ENCODE measurements around the gene RBM33.
A peak's percentile ranks its signal among the peaks of the same experiment; 100 is the strongest.

The RBM33 gene

DNA sequence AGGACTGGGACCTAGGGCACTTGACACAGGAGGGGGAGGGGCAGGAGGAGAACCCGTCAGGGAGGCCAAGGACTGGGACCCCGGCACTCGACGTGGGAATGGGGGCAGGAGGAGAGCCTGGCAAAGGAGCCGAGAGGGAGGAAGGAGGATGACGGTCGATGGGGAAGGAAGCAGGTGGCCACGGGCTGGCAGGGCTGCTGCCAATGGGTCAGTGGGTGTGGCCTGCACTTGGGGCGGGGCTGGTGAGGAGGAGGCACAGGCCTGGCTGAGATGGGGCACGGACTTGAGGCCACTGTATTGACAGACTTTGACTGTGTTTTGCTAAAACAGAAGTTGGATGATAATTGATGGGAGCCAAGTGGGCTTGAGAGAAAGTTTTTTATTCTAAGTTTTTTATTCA lies 68.9 kb downstream of the RBM33 start:
- Histone ChIP-seq H3K27ac (ENCODE audit: low read depth in 2 of 2, low read length in 2 of 2) (no peak overlapping the region), H3K27me3 (ENCODE audit: control insufficient read depth in 2 of 2, insufficient read depth in 2 of 2, low read length in 2 of 2) (no peaks in the 10 kb centered on the region), H3K4me1 (ENCODE audit: control insufficient read depth in 2 of 2, insufficient read depth in 2 of 2, low read length in 2 of 2) (no peaks in the 10 kb centered on the region), H3K36me3 (ENCODE audit: control insufficient read depth in 2 of 2, insufficient read depth in 2 of 2, low read length in 2 of 2) (peaks cover 51 to 52% of the 10 kb centered on the region in 2 donors), H3K4me3 (ENCODE audit: low read length in 2 of 2) (no peak overlapping the region), H3K9ac (ENCODE audit: low read depth in 1 of 2, low read length in 2 of 2) (no peak overlapping the region), H3K9me3 (ENCODE audit: control insufficient read depth in 2 of 2, low read length in 2 of 2) (no peaks in the 10 kb centered on the region)

- no peak overlapping the region for H3K4me3 ChIP-seq (ENCODE audit: low read length in 2 of 2)
- no peak overlapping the region for H3K9ac ChIP-seq (ENCODE audit: low read depth in 1 of 2, low read length in 2 of 2)
- no peaks in the 10 kb centered on the region for H3K4me1 ChIP-seq (ENCODE audit: control insufficient read depth in 2 of 2, insufficient read depth in 2 of 2, low read length in 2 of 2)
- H3K9me3 ChIP-seq (ENCODE audit: control insufficient read depth in 2 of 2, low read length in 2 of 2): no peaks in the 10 kb centered on the region
- no peaks in the 10 kb centered on the region for H3K27me3 ChIP-seq (ENCODE audit: control insufficient read depth in 2 of 2, insufficient read depth in 2 of 2, low read length in 2 of 2)
- H3K27ac ChIP-seq (ENCODE audit: low read depth in 2 of 2, low read length in 2 of 2): no peak overlapping the region
- peaks cover 44 to 51% of the 10 kb centered on the region in 2 donors for H3K36me3 ChIP-seq (ENCODE audit: control insufficient read depth in 2 of 2, insufficient read depth in 2 of 2, low read length in 2 of 2)
These were observed 70.2 kb downstream of the RBM33 start for GRCh38 chr7:155714702-155715101.

- H3K4me3 ChIP-seq (ENCODE audit: low read length in 2 of 2): no peak overlapping the region
- H3K9me3 ChIP-seq (ENCODE audit: control insufficient read depth in 2 of 2, low read length in 2 of 2): no peaks in the 10 kb centered on the region
- H3K4me1 ChIP-seq (ENCODE audit: control insufficient read depth in 2 of 2, insufficient read depth in 2 of 2, low read length in 2 of 2): no peaks in the 10 kb centered on the region
- H3K27me3 ChIP-seq (ENCODE audit: control insufficient read depth in 2 of 2, insufficient read depth in 2 of 2, low read length in 2 of 2): no peaks in the 10 kb centered on the region
- H3K27ac ChIP-seq (ENCODE audit: low read depth in 2 of 2, low read length in 2 of 2): no peak overlapping the region
- peaks cover 40 to 57% of the 10 kb centered on the region in 2 donors for H3K36me3 ChIP-seq (ENCODE audit: control insufficient read depth in 2 of 2, insufficient read depth in 2 of 2, low read length in 2 of 2)
- no peak overlapping the region for H3K9ac ChIP-seq (ENCODE audit: low read depth in 1 of 2, low read length in 2 of 2)
These were observed 70.8 kb downstream of the RBM33 start for GRCh38 chr7:155715111-155715805.

- H3K36me3 ChIP-seq (ENCODE audit: control insufficient read depth in 2 of 2, insufficient read depth in 2 of 2, low read length in 2 of 2): peaks cover 31 to 38% of the 10 kb centered on the region in 2 donors
- no peaks in the 10 kb centered on the region for H3K4me1 ChIP-seq (ENCODE audit: control insufficient read depth in 2 of 2, insufficient read depth in 2 of 2, low read length in 2 of 2)
- no peak overlapping the region for H3K4me3 ChIP-seq (ENCODE audit: low read length in 2 of 2)
- H3K27ac ChIP-seq (ENCODE audit: low read depth in 2 of 2, low read length in 2 of 2): no peak overlapping the region
- H3K9me3 ChIP-seq (ENCODE audit: control insufficient read depth in 2 of 2, low read length in 2 of 2): no peaks in the 10 kb centered on the region
- no peaks in the 10 kb centered on the region for H3K27me3 ChIP-seq (ENCODE audit: control insufficient read depth in 2 of 2, insufficient read depth in 2 of 2, low read length in 2 of 2)
- no peak overlapping the region for H3K9ac ChIP-seq (ENCODE audit: low read depth in 1 of 2, low read length in 2 of 2)
These were observed 72.7 kb downstream of the RBM33 start for GRCh38 chr7:155717010-155717744.

- H3K9me3 ChIP-seq (ENCODE audit: control insufficient read depth in 2 of 2, low read length in 2 of 2): no peaks in the 10 kb centered on the region
- H3K27ac ChIP-seq (ENCODE audit: low read depth in 2 of 2, low read length in 2 of 2): no peak overlapping the region
These were observed 76.6 kb downstream of the RBM33 start for GRCh38 chr7:155721056-155721455.

GRCh38 chr7:155722118-155722517 lies 77.7 kb downstream of the RBM33 start:
- Histone ChIP-seq H3K27ac (ENCODE audit: low read depth in 2 of 2, low read length in 2 of 2) (peak overlapping the region in 1 of 2 donors; percentile 49), H3K27me3 (ENCODE audit: control insufficient read depth in 2 of 2, insufficient read depth in 2 of 2, low read length in 2 of 2) (no peaks in the 10 kb centered on the region), H3K4me3 (ENCODE audit: low read length in 2 of 2) (no peak overlapping the region), H3K36me3 (ENCODE audit: control insufficient read depth in 2 of 2, insufficient read depth in 2 of 2, low read length in 2 of 2) (peaks cover 19% of the 10 kb centered on the region in 2 donors), H3K4me1 (ENCODE audit: control insufficient read depth in 2 of 2, insufficient read depth in 2 of 2, low read length in 2 of 2) (no peaks in the 10 kb centered on the region), H3K9me3 (ENCODE audit: control insufficient read depth in 2 of 2, low read length in 2 of 2) (no peaks in the 10 kb centered on the region), H3K9ac (ENCODE audit: low read depth in 1 of 2, low read length in 2 of 2) (no peak overlapping the region)

More at GRCh38 chr7:155721056-155721455, 76.6 kb downstream of the RBM33 start:
- H3K9ac ChIP-seq (ENCODE audit: low read depth in 1 of 2, low read length in 2 of 2): no peak overlapping the region
- H3K4me3 ChIP-seq (ENCODE audit: low read length in 2 of 2): no peak overlapping the region
- H3K27me3 ChIP-seq (ENCODE audit: control insufficient read depth in 2 of 2, insufficient read depth in 2 of 2, low read length in 2 of 2): no peaks in the 10 kb centered on the region
- H3K4me1 ChIP-seq (ENCODE audit: control insufficient read depth in 2 of 2, insufficient read depth in 2 of 2, low read length in 2 of 2): no peaks in the 10 kb centered on the region
- peaks cover 18 to 21% of the 10 kb centered on the region in 2 donors for H3K36me3 ChIP-seq (ENCODE audit: control insufficient read depth in 2 of 2, insufficient read depth in 2 of 2, low read length in 2 of 2)

DNA sequence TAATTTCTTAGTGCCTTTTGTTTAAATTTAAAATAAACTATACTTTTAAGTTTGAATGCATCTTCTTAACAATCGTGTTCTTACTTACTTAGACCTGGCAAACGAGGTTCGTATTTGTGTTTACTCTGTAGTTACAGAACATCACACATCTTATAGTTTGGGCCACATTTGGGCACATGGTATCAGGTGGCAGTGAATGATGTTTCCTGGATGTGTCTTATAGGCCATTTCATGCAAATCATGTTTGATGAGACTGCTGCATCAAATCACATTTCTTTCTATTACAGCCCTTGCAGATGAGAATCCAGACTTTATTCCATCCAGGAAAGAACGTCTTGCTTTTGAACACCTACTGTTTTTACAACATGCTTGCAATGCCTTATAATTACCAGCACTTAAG lies 78.5 kb downstream of the RBM33 start:
- no peak overlapping the region for H3K27ac ChIP-seq (ENCODE audit: low read depth in 2 of 2, low read length in 2 of 2)
- H3K4me1 ChIP-seq (ENCODE audit: control insufficient read depth in 2 of 2, insufficient read depth in 2 of 2, low read length in 2 of 2): no peaks in the 10 kb centered on the region
- H3K36me3 ChIP-seq (ENCODE audit: control insufficient read depth in 2 of 2, insufficient read depth in 2 of 2, low read length in 2 of 2): peaks cover 18 to 24% of the 10 kb centered on the region in 2 donors

GRCh38 chr7:155724327-155725005 lies 80.0 kb downstream of the RBM33 start:
- H3K9ac ChIP-seq (ENCODE audit: low read depth in 1 of 2, low read length in 2 of 2): no peak overlapping the region
- peaks cover 21 to 27% of the 10 kb centered on the region in 2 donors for H3K36me3 ChIP-seq (ENCODE audit: control insufficient read depth in 2 of 2, insufficient read depth in 2 of 2, low read length in 2 of 2)
- H3K4me3 ChIP-seq (ENCODE audit: low read length in 2 of 2): no peak overlapping the region
- no peaks in the 10 kb centered on the region for H3K9me3 ChIP-seq (ENCODE audit: control insufficient read depth in 2 of 2, low read length in 2 of 2)
- peaks cover 0 to 5% of the 10 kb centered on the region in 2 donors for H3K4me1 ChIP-seq (ENCODE audit: control insufficient read depth in 2 of 2, insufficient read depth in 2 of 2, low read length in 2 of 2)
- H3K27ac ChIP-seq (ENCODE audit: low read depth in 2 of 2, low read length in 2 of 2): no peak overlapping the region
- H3K27me3 ChIP-seq (ENCODE audit: control insufficient read depth in 2 of 2, insufficient read depth in 2 of 2, low read length in 2 of 2): no peaks in the 10 kb centered on the region

More for the DNA sequence above, 78.5 kb downstream of the RBM33 start:
- no peak overlapping the region for H3K9ac ChIP-seq (ENCODE audit: low read depth in 1 of 2, low read length in 2 of 2)
- H3K27me3 ChIP-seq (ENCODE audit: control insufficient read depth in 2 of 2, insufficient read depth in 2 of 2, low read length in 2 of 2): no peaks in the 10 kb centered on the region
- H3K9me3 ChIP-seq (ENCODE audit: control insufficient read depth in 2 of 2, low read length in 2 of 2): no peaks in the 10 kb centered on the region
- H3K4me3 ChIP-seq (ENCODE audit: low read length in 2 of 2): no peak overlapping the region

- H3K4me3 ChIP-seq (ENCODE audit: low read length in 2 of 2): no peak overlapping the region
- H3K27me3 ChIP-seq (ENCODE audit: control insufficient read depth in 2 of 2, insufficient read depth in 2 of 2, low read length in 2 of 2): no peaks in the 10 kb centered on the region
- no peak overlapping the region for H3K9ac ChIP-seq (ENCODE audit: low read depth in 1 of 2, low read length in 2 of 2)
- peaks cover 21 to 25% of the 10 kb centered on the region in 2 donors for H3K36me3 ChIP-seq (ENCODE audit: control insufficient read depth in 2 of 2, insufficient read depth in 2 of 2, low read length in 2 of 2)
- H3K27ac ChIP-seq (ENCODE audit: low read depth in 2 of 2, low read length in 2 of 2): no peak overlapping the region
- no peaks in the 10 kb centered on the region for H3K9me3 ChIP-seq (ENCODE audit: control insufficient read depth in 2 of 2, low read length in 2 of 2)
- peaks cover 0 to 10% of the 10 kb centered on the region in 2 donors for H3K4me1 ChIP-seq (ENCODE audit: control insufficient read depth in 2 of 2, insufficient read depth in 2 of 2, low read length in 2 of 2)
These were observed 80.5 kb downstream of the RBM33 start for GRCh38 chr7:155725006-155725355.

- H3K9me3 ChIP-seq (ENCODE audit: control insufficient read depth in 2 of 2, low read length in 2 of 2): no peaks in the 10 kb centered on the region
- H3K36me3 ChIP-seq (ENCODE audit: control insufficient read depth in 2 of 2, insufficient read depth in 2 of 2, low read length in 2 of 2): peaks cover 17 to 29% of the 10 kb centered on the region in 2 donors
- no peak overlapping the region for H3K27ac ChIP-seq (ENCODE audit: low read depth in 2 of 2, low read length in 2 of 2)
- no peaks in the 10 kb centered on the region for H3K27me3 ChIP-seq (ENCODE audit: control insufficient read depth in 2 of 2, insufficient read depth in 2 of 2, low read length in 2 of 2)
- H3K9ac ChIP-seq (ENCODE audit: low read depth in 1 of 2, low read length in 2 of 2): no peak overlapping the region
- no peak overlapping the region for H3K4me3 ChIP-seq (ENCODE audit: low read length in 2 of 2)
- H3K4me1 ChIP-seq (ENCODE audit: control insufficient read depth in 2 of 2, insufficient read depth in 2 of 2, low read length in 2 of 2): peaks cover 0 to 10% of the 10 kb centered on the region in 2 donors
These were observed 83.2 kb downstream of the RBM33 start for GRCh38 chr7:155727616-155728015.
